Activated naive CD4-positive, alpha-beta T cell treated with anti-CD3 and anti-CD28 coated beads, Interleukin-2, amount 50 U/mL, for 24 hours (primary cell): Measurements from ENCODE around the gene SMCHD1.
"Not testable (repeated sequence)": the region's sequence is repeated elsewhere in the genome, so short reads cannot be mapped to it uniquely, and the experiment has no call there.

ENCODE experiments used
- H3K27ac Mint-ChIP-seq: one replicate; pipeline ENCODE4 v1.8.0; 2021; ENCODE audit warnings: mild to moderate bottlenecking, mixed read lengths
- H3K27me3 Mint-ChIP-seq: one replicate; pipeline ENCODE4 v1.8.0; 2021; ENCODE audit warnings: mixed read lengths
- H3K36me3 Mint-ChIP-seq: one replicate; pipeline ENCODE4 v1.8.0; 2021; ENCODE audit warnings: mixed read lengths
- H3K4me1 Mint-ChIP-seq: one replicate; pipeline ENCODE4 v1.8.0; 2021; ENCODE audit warnings: mixed read lengths
- H3K4me3 Mint-ChIP-seq: one replicate; pipeline ENCODE4 v1.8.0; 2021; ENCODE audit warnings: mild to moderate bottlenecking, mixed read lengths
- H3K9me3 Mint-ChIP-seq: one replicate; pipeline ENCODE4 v1.8.0; 2021; ENCODE audit warnings: mixed read lengths

Gene SMCHD1

DNA sequence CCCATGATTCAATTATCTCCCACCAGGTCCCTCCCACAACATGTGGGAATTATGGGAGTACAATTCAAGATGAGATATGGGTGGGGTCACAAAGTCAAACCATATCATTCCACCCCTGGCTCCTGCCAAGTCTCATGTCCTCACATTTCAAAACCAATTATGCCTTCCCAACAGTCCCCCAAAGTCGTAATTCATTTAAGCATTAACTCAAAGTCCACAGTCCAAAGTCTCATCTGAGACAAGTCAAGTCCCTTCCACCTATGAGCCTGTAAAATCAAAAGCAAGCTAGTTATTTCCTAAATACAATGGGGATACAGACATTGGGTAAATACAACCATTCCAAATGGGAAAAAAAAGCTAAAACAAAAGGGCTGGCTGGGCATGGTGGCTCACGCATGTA, 153.1 kb downstream of the SMCHD1 start:
- not testable (repeated sequence) for H3K27me3 Mint-ChIP-seq, H3K4me3 Mint-ChIP-seq, H3K4me1 Mint-ChIP-seq, H3K27ac Mint-ChIP-seq
- Mint-ChIP-seq H3K36me3 (peaks cover 21% of the 10 kb centered on the region), H3K9me3 (peaks cover 28% of the 10 kb centered on the region)

DNA sequence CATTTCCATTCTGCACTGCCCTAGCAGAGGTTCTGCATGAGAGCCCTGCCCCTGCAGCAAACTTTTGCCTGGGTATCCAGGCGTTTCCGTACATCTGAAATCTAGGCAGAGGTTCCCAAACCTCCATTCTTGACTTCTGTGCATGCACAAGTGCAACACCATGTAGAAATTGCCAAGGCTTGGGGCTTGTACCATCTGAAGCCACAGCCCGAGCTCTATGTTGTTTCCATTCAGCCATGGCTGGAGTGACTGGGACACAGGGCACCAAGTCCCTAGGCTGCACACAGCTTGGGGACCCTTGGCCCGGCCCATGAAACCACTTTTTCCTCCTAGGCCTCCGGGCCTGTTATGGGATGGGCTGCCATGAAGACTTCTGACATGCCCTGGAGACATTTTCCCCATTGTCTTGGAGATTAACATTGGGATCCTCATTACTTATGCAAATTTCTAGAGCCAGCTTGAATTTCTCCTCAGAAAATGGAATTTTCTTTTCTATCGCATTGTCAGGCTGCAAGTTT, 154.2 kb downstream of the SMCHD1 start:
- peaks cover 21% of the 10 kb centered on the region for H3K36me3 Mint-ChIP-seq
- peaks cover 28% of the 10 kb centered on the region for H3K9me3 Mint-ChIP-seq
- not testable (repeated sequence) for H3K27ac Mint-ChIP-seq, H3K4me1 Mint-ChIP-seq, H3K27me3 Mint-ChIP-seq, H3K4me3 Mint-ChIP-seq

DNA sequence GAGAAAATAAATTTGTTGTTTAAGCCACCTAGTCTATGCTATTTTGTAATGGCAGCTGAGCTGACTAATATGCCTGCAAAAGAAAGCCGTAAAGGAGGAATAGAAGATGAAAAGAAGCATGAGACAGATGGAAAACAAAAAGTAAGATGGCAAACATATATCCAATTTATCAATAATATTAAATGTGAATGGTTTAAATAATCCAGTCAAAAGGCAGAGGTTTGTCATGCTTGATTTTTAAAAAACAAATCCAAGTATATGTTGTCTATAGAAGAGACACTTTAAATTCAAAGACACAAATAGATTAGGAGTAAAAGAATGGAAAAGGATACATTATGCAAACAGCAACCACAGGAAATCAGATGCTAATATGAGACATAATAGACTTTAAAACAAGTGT, 155.9 kb downstream of the SMCHD1 start:
- no peaks in the 10 kb centered on the region for H3K27me3 Mint-ChIP-seq
- peaks cover 34% of the 10 kb centered on the region for H3K9me3 Mint-ChIP-seq
- no peak overlapping the region for H3K27ac Mint-ChIP-seq
- H3K4me3 Mint-ChIP-seq = no peak overlapping the region
- peaks cover 22% of the 10 kb centered on the region for H3K36me3 Mint-ChIP-seq
- no peaks in the 10 kb centered on the region for H3K4me1 Mint-ChIP-seq

DNA sequence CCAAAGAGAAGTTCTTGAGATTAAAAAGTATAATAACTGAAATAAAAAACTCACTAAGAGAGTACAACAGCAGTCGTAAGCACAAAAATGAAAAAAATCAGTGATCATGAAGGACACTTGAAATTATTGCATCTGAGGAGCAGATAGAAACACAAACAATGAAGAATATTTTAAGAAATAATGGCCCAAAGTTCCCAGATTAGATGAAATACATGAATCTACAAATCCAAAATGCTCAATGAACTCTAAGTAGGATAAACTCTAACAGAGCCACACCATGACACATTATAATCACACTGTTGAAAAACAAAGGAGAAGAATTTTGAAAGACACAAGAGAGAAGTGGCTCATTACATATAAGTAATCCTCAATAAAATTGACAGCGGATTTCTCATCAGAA, 159.4 kb downstream of the SMCHD1 start:
- H3K4me1 Mint-ChIP-seq = no peaks in the 10 kb centered on the region
- no peak overlapping the region for H3K27ac Mint-ChIP-seq
- H3K9me3 Mint-ChIP-seq = peaks cover 34% of the 10 kb centered on the region
- H3K4me3 Mint-ChIP-seq = no peak overlapping the region
- H3K36me3 Mint-ChIP-seq = peaks cover 20% of the 10 kb centered on the region
- no peaks in the 10 kb centered on the region for H3K27me3 Mint-ChIP-seq

DNA sequence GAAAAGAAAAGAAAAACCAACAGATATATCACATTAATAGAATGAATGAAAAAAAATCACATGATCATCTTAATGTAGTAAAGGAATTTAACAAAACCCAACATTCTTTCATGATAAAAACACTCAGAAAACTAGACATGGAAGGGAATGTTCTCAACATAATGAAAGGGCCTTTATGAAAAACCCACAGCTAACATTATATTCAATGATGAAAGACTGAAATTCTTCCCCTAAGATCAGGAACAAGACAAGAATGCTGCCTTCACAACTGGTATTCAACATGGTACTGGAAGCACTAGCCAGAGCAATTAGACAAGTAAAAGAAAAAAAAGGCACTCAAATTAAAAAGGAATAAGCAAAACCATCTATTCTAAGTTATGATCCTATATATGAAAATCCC, 162.8 kb downstream of the SMCHD1 start:
- Mint-ChIP-seq H3K27me3 (no peaks in the 10 kb centered on the region), H3K36me3 (peaks cover 4% of the 10 kb centered on the region), H3K4me1 (no peaks in the 10 kb centered on the region)

DNA sequence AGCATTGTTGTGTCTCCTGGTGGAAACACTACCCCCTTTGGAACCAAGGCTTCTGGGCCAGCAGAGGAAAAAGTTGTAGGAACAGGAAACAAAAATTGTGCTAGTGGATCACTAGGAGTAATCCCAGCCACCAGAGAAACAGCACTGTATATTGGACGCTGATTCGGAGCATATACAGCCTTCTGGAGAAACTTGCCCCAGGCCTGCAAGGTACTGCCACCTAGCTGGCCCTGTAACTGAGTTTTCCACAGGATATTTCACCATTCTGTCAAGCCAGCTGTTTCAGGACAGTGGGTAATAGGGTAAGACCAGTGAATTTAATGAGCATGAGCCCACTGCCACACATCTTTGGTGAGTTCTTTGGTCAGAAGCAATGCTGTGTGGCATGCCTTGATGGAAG, 166.2 kb downstream of the SMCHD1 start:
- H3K9me3 Mint-ChIP-seq = no peaks in the 10 kb centered on the region

More for the DNA sequence above, 162.8 kb downstream of the SMCHD1 start:
- peaks cover 7% of the 10 kb centered on the region for H3K9me3 Mint-ChIP-seq
- no peak overlapping the region for H3K4me3 Mint-ChIP-seq
- no peak overlapping the region for H3K27ac Mint-ChIP-seq

DNA sequence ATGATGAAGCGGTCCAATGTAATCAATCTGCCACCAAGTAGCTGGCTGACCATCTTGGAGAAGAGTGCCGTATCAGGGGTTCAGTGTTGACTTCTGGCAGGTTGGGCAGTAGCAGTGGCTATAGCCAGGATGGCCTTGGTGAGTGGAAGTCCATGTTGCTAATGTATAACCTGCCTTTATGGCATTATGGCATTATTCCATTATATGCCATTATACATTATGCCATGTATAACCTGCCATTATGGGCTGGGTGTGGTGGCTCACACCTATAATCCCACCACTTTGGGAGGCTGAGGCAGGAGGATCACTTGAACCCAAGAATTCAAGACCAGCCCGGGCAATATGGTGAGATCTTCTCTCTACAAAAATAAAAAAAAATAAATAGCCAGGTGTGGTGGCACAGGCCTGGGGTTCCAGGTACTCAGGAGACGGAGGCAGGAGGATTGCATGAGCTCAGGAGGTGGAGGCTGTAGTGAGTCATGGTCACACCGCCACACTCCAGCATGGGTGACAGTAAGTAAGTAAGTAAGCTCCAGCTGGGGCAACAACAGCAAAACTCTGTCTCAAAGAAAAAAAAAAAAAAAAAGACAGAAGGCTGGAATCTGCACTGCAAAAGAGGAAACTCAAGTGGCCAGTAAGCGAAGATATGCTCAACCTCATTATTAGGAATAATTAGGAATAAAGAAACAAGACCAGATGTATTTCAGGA, 166.8 kb downstream of the SMCHD1 start:
- H3K27me3 Mint-ChIP-seq = no peaks in the 10 kb centered on the region
- no peaks in the 10 kb centered on the region for H3K9me3 Mint-ChIP-seq
- H3K4me1 Mint-ChIP-seq = no peaks in the 10 kb centered on the region
- no peak overlapping the region for H3K4me3 Mint-ChIP-seq
- H3K27ac Mint-ChIP-seq = no peak overlapping the region
- no peaks in the 10 kb centered on the region for H3K36me3 Mint-ChIP-seq

More for the DNA sequence above, 166.2 kb downstream of the SMCHD1 start:
- Mint-ChIP-seq H3K27me3 (no peaks in the 10 kb centered on the region), H3K4me1 (no peaks in the 10 kb centered on the region), H3K4me3 (no peak overlapping the region), H3K36me3 (no peaks in the 10 kb centered on the region), H3K27ac (no peak overlapping the region)

DNA sequence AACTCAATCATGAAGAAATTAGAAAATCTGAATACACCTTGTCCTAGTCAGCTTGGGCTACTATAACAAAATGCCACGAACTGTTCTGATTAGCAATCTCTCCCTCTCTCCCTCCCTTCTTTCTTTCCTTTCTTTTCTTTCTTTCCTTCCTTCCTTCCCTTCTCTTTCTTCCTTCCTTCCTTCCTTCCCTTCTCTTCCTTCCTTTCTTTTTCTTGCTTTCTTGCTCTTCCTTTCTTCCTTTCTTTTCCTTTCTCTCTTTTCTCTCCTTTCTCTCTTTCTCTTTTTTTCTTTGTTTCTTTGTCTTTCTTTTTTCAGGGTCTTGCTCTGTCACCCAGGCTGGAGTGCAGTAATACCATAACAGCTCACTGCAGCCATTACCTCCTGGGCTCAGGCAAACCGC, 167.7 kb downstream of the SMCHD1 start:
- Mint-ChIP-seq H3K4me3 (no peak overlapping the region), H3K27me3 (no peaks in the 10 kb centered on the region), H3K36me3 (no peaks in the 10 kb centered on the region), H3K9me3 (no peaks in the 10 kb centered on the region), H3K27ac (no peak overlapping the region), H3K4me1 (no peaks in the 10 kb centered on the region)

DNA sequence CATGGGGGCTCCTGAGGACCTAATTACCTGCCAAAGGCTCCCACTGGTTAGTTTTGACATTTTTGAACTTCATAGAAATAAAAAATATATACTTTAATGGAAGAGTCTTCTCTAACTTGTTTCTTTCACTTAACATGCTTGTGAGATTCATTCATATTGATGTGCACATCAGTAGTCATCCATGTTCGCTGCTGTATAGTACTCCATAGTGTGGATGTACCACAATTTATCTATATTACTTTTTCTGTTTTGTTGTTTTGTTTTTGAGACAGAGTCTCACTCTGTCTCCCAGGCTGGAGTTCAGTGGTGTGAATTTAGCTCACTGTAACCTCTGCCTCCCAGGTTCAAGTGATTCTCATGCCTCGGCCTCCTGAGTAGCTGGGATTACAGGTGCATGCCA, 168.4 kb downstream of the SMCHD1 start:
- Mint-ChIP-seq H3K9me3 (no peaks in the 10 kb centered on the region), H3K27me3 (no peaks in the 10 kb centered on the region), H3K4me1 (no peaks in the 10 kb centered on the region), H3K4me3 (no peak overlapping the region), H3K27ac (no peak overlapping the region), H3K36me3 (no peaks in the 10 kb centered on the region)

DNA sequence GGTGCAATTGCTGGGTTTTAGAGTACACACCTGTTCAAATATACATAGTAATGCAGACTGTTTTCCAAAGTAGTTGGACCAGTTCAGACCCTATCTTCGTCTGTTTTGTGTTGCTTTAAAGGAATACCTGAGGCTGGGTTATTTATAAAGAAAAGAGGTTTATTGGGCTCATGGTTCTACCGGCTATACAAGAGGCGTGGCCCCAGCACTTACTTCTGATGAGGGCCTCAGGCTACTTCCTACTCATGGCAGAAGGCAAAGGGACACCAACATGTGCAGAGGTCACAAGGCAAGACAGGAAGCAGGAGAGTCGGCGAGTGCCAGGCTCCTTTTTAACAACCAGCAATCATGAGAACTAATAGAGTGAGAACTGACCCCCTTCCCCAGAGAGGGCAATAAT, 169.3 kb downstream of the SMCHD1 start:
- no peaks in the 10 kb centered on the region for H3K9me3 Mint-ChIP-seq
- no peak overlapping the region for H3K4me3 Mint-ChIP-seq
- H3K36me3 Mint-ChIP-seq = no peaks in the 10 kb centered on the region
- no peak overlapping the region for H3K27ac Mint-ChIP-seq
- no peaks in the 10 kb centered on the region for H3K27me3 Mint-ChIP-seq
- no peaks in the 10 kb centered on the region for H3K4me1 Mint-ChIP-seq

DNA sequence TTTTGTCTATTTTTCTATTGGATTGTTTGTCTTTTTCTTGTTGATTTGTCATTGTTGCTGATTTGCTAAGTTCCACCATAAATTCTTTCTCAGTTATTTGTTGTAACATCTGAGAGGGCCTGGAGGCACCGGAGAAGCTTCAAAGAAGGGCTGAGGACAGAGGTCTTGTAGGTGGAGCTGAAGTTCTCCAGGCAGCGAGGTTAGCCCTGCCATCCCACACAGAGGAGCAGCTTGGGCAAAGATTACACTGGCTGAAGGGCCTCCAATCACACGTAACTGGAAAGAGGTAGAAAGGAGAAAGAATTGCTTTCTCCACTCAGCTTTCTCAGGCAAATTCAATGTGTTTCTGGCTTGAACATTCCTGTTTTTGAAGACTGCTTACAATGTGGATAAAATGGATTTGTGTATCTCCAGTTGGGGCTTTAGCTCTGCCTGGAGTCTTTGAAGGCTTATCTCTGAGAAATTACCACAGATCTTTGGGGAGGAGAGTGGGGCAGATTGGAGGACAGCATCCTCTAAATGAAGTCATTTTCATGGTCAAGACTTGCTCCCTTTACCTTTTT, 170.2 kb downstream of the SMCHD1 start:
- Mint-ChIP-seq H3K27me3 (no peaks in the 10 kb centered on the region), H3K9me3 (no peaks in the 10 kb centered on the region), H3K4me1 (no peaks in the 10 kb centered on the region), H3K27ac (no peak overlapping the region), H3K4me3 (no peak overlapping the region), H3K36me3 (no peaks in the 10 kb centered on the region)

DNA sequence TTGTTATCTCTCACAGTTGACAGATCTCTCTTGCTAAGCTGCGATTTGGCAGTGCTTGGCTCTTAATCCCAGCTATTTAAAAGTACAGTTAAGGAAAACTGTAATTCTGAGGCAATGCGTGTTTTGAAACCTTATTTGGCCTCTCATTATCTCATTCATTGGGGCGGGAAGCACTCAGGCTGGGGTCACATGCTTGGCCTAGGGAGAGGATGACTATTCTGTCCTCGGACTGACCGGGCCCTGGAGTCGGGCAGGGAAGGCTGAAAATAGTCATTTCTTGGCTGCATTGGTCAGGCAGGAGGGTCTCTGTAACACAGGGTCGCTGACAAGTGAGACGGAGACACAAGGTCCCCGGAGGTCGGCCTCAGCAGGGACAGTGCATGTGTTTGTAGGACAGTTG, 171.1 kb downstream of the SMCHD1 start:
- H3K4me3 Mint-ChIP-seq = no peak overlapping the region
- no peak overlapping the region for H3K27ac Mint-ChIP-seq
- no peaks in the 10 kb centered on the region for H3K36me3 Mint-ChIP-seq
- H3K9me3 Mint-ChIP-seq = no peaks in the 10 kb centered on the region
- H3K4me1 Mint-ChIP-seq = no peaks in the 10 kb centered on the region
- peaks cover 1% of the 10 kb centered on the region for H3K27me3 Mint-ChIP-seq

DNA sequence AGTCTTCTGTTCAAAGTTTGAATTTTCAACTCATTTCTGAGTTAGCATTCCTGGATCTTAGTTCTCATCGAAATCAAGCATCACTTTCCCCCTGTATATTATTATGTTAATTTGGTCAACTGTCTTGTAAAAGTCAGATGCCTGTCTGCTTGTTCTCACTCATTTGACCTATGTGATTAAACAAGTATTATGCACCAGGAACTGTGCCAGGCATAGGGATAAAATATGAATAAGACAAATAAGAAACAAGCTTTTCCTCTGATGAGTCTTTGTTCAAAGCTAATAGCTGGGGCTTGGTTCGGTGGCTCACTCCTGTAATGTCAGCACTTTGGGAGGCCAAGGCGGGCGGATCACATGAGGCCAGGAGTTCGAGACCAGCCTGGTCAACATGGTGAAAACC, 171.5 kb downstream of the SMCHD1 start:
- no peaks in the 10 kb centered on the region for H3K9me3 Mint-ChIP-seq
- peaks cover 1% of the 10 kb centered on the region for H3K27me3 Mint-ChIP-seq
- no peak overlapping the region for H3K27ac Mint-ChIP-seq
- no peak overlapping the region for H3K4me3 Mint-ChIP-seq
- no peaks in the 10 kb centered on the region for H3K4me1 Mint-ChIP-seq
- H3K36me3 Mint-ChIP-seq = no peaks in the 10 kb centered on the region

DNA sequence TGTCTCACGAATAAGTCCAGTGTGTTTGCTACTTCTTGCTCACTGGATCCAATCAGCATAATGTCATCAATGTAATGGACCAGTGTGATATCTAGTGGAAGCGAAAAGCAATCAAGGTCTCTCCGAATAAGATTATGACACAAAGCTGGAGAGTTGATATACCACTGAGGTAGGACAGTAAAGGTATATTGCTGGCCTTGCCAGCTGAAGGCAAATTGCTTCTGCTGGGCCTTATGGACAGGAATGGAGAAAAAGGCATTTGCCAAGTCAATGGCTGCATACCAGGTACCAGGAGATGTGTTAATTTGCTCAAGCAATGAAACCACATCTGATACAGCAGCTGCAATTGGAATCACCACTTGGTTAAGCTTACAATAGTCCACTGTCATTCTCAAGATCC, 180.6 kb downstream of the SMCHD1 start:
- H3K27ac Mint-ChIP-seq, H3K4me1 Mint-ChIP-seq, H3K27me3 Mint-ChIP-seq, H3K36me3 Mint-ChIP-seq, H3K4me3 Mint-ChIP-seq: not testable (repeated sequence)
- H3K9me3 Mint-ChIP-seq = peaks cover 15% of the 10 kb centered on the region

DNA sequence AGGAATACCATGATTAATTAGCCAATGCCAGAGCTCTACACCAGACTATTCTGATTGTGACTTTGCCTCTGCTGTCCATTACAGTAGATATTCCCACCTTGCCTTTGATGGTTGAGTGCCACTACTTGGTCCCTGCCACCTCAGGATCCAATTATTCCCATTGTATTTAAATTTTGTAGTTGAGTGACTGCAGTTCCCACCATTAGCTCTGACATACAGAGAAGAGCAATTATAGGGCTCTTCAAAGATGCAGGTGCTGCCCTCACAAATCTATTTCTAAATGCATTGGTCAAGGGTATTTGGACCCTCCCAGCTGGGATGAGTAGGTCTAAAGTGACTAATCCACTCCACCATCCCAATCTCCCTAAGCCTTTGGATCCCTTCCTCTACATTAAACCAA, 181.8 kb downstream of the SMCHD1 start:
- H3K27ac Mint-ChIP-seq, H3K4me1 Mint-ChIP-seq, H3K4me3 Mint-ChIP-seq, H3K27me3 Mint-ChIP-seq, H3K36me3 Mint-ChIP-seq: not testable (repeated sequence)
- H3K9me3 Mint-ChIP-seq = peaks cover 15% of the 10 kb centered on the region

DNA sequence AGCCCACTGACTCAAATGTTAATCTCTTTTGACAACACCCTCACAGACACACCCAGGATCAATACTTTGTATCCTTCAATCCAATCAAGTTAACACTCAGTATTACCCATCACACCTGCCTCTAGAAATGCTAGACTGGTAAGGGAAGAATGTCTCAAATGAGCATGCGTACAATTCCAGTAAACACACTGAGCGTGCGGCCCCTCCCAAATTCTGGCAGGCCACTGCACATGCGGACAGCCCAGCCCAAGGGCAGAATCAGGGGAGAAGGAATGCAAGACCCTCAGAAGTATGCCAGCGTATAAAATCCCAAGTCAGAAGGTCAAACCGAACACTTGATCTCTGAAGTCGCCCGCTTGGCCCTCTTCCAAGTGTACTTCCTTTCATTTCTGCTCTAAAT, 183.7 kb downstream of the SMCHD1 start:
- peaks cover 6% of the 10 kb centered on the region for H3K36me3 Mint-ChIP-seq
- H3K4me1 Mint-ChIP-seq = no peaks in the 10 kb centered on the region
- H3K9me3 Mint-ChIP-seq = peaks cover 15% of the 10 kb centered on the region
- no peak overlapping the region for H3K27ac Mint-ChIP-seq
- no peaks in the 10 kb centered on the region for H3K27me3 Mint-ChIP-seq
- no peak overlapping the region for H3K4me3 Mint-ChIP-seq

DNA sequence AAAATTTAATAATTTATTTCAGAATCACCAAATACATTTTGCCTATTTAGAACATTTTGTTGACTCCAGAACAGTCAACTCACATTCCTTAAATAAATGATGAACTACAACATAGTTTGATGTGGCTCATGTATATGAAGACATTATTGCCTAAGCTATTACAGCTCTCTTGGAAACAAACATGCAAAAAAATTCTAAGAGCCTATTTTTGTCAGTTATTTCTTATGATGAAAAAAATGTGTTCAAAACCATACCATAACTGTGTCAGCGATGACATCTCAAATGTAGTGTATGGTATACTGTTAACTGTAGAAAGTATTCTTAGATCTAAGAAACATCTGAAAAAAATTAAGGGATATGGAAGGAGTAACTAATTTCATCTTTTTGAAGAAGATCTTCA, 185.0 kb downstream of the SMCHD1 start:
- H3K27me3 Mint-ChIP-seq = peaks cover 4% of the 10 kb centered on the region

More for the DNA sequence above, 185.0 kb downstream of the SMCHD1 start:
- H3K4me3 Mint-ChIP-seq = no peak overlapping the region
- H3K9me3 Mint-ChIP-seq = peaks cover 15% of the 10 kb centered on the region
- no peak overlapping the region for H3K27ac Mint-ChIP-seq
- H3K36me3 Mint-ChIP-seq = peaks cover 6% of the 10 kb centered on the region
- H3K4me1 Mint-ChIP-seq = no peaks in the 10 kb centered on the region
